Keratinocyte (primary cell): ENCODE results near the gene USP20. TPM values are rescaled to one million over a fixed set of nuclear protein-coding genes. Genes with fewer than 3 reads are reported as not detected.

ENCODE experiments used
- DNase-seq: peaks from one replicate; pipeline ENCODE4 v3.0.0-alpha.2; 2011; ENCODE audit warnings: low read depth, missing footprints, low spot score
- FAIRE-seq: peaks from 2 replicates; lab custom pipeline; 2011; peaks lifted over from hg19 to GRCh38; lab: Jason Lieb, UNC
- H2AFZ ChIP-seq: 2 replicates; pipeline ENCODE4 v1.6.0; 2012; ENCODE audit warnings: low read length, control low read depth, inconsistent platforms; ENCODE audit not compliant: control insufficient read depth
- H3K27ac ChIP-seq: 2 replicates; pipeline ENCODE4 v1.5.1; 2011; ENCODE audit warnings: low read length; ENCODE audit not compliant: control insufficient read depth, insufficient read depth
- H3K27me3 ChIP-seq: 3 replicates; pipeline ENCODE4 v1.6.0; 2011; ENCODE audit warnings: low read length; ENCODE audit not compliant: control insufficient read depth, insufficient read depth; ENCODE audit errors: extremely low read depth
- H3K36me3 ChIP-seq, 2 experiments: 2 replicates in 1 of 2; 3 replicates in 1 of 2; pipeline ENCODE4 v1.5.1; 2011; ENCODE audit warnings: low read length in 2 of 2, mild to moderate bottlenecking in 1 of 2; ENCODE audit not compliant: control insufficient read depth in 2 of 2, insufficient read depth in 2 of 2; ENCODE audit errors: extremely low read depth in 1 of 2
- H3K4me1 ChIP-seq: 3 replicates; pipeline ENCODE4 v1.5.1; 2011; ENCODE audit warnings: low read length; ENCODE audit not compliant: control insufficient read depth, insufficient read depth; ENCODE audit errors: extremely low read depth
- H3K4me2 ChIP-seq: 3 replicates; pipeline ENCODE4 v1.6.0; 2011; ENCODE audit warnings: low read depth, low read length; ENCODE audit not compliant: control insufficient read depth, insufficient read depth; ENCODE audit errors: extremely low read depth
- H3K4me3 ChIP-seq, 3 experiments: fragments of 200-600 bp in 1 of 3; sonication (generic) in 1 of 3; 2 replicates in 2 of 3; 3 replicates in 1 of 3; pipeline ENCODE4 v1.5.1; 2011 to 2016; ENCODE audit warnings: low read length in 3 of 3, mild to moderate bottlenecking in 3 of 3, control low read depth in 2 of 3, inconsistent platforms in 1 of 3, low read depth in 1 of 3, mixed read lengths in 1 of 3, mixed run types in 1 of 3, moderate library complexity in 1 of 3; ENCODE audit not compliant: control insufficient read depth in 2 of 3, insufficient read depth in 2 of 3; ENCODE audit errors: extremely low read depth in 1 of 3
- H3K79me2 ChIP-seq: 2 replicates; pipeline ENCODE4 v1.6.0; 2012; ENCODE audit warnings: low read length; ENCODE audit not compliant: control insufficient read depth, insufficient read depth
- H3K9ac ChIP-seq: 3 replicates; pipeline ENCODE4 v1.6.0; 2011; ENCODE audit warnings: low read length; ENCODE audit not compliant: control insufficient read depth, insufficient read depth; ENCODE audit errors: extremely low read depth
- H3K9me1 ChIP-seq: 3 replicates; pipeline ENCODE4 v1.6.0; 2011; ENCODE audit warnings: low read length; ENCODE audit not compliant: control insufficient read depth, insufficient read depth; ENCODE audit errors: extremely low read depth
- H3K9me3 ChIP-seq: 2 replicates; pipeline ENCODE4 v1.5.1; 2012; ENCODE audit warnings: low read depth, low read length; ENCODE audit not compliant: control insufficient read depth
- H4K20me1 ChIP-seq: 3 replicates; pipeline ENCODE4 v1.6.0; 2011; ENCODE audit warnings: low read length; ENCODE audit not compliant: control insufficient read depth, insufficient read depth; ENCODE audit errors: extremely low read depth
- CTCF ChIP-seq, 3 experiments: IDR thresholded peaks in 1 of 3; conservative IDR thresholded peaks in 1 of 3; optimal IDR thresholded peaks in 1 of 3; 2 replicates in 2 of 3; 3 replicates in 1 of 3; pipeline versions ENCODE3 to v1.5.1; 2011; ENCODE audit warnings: low read length in 3 of 3, mild to moderate bottlenecking in 3 of 3, moderate library complexity in 2 of 3, control low read depth in 1 of 3, inconsistent platforms in 1 of 3; ENCODE audit not compliant: insufficient read depth in 2 of 3; ENCODE audit errors: extremely low read depth in 1 of 3
- EZH2 ChIP-seq: IDR thresholded peaks from one replicate; pipeline ENCODE4 v1.6.1; 2012; ENCODE audit warnings: inconsistent platforms, mild to moderate bottlenecking, low read length, moderate library complexity
- dilution Hi-C: fragments of 300-500 bp; cut with MboI; formaldehyde crosslinking; loops from one replicate; pipeline ENCODE4 v1.7.0; 2020; ENCODE audit warnings: low sequenced_read_pairs; ENCODE audit not compliant: extremely low pct_ligation_motif_present
- polyA plus RNA-seq, 5 experiments: library from polyadenylated mRNA; depleted of rRNA in 3 of 5; stranded (reverse) in 3 of 5; stranded (forward) in 1 of 5; unstranded in 1 of 5; fragments of >200 nt; gene quantifications; 1 replicate in 1 of 5; 2 replicates in 3 of 5; 3 replicates in 1 of 5; pipeline versions ENCODE4 v1.2.1 to v1.2.3, GENCODE V29; 2011 to 2012; ENCODE audit warnings: missing spikeins in 2 of 5, low read depth in 1 of 5, low replicate concordance in 1 of 5

USP20 gene
- polyA plus RNA-seq, 1 donor (not counting 4 experiments of a cell fraction or from before 2014, with no cell fraction given) = 6.4 TPM

DNA sequence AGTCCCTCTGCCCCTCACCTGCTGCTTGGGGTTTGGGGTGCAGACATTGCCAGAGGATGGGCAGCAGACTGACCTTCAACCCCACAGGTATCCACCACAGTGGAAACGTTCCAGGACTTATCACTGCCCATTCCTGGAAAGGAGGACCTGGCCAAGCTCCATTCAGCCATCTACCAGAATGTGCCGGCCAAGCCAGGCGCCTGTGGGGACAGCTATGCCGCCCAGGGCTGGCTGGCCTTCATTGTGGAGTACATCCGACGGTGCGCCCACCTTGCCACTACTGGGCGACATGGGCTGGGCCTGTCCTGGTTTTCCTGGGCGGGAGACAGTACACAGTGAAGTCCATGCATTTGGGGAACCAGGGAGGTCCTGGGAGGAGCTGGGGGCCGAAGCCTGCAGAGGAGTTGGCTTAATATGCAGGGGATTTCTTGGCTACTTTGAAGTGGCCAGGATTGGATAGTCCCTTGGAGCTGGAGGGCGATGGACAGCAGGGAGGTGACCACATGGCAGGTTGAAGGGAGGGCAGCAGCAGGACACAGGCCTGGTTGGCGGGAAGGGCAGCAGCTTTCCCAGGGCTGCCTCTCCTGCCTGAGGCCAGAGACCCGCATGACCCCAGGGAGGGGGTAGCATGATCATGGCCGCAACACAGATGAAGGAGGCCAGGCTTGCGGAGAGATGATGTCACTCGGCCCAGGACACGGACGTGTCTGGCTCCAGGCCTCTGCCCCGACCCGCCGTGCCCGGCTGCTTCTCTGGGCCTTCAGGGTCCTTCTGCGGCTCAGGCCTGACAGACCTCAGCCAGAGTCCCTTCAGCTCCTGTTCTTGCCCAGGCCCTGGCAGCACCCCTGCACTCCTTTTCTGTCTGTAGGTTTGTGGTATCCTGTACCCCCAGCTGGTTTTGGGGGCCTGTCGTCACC is 34.6 kb downstream of the USP20 start:
- no peak overlapping the region for H3K27ac ChIP-seq
- H4K20me1 ChIP-seq = no peaks in the 10 kb centered on the region
- no peaks in the 10 kb centered on the region for H3K79me2 ChIP-seq
- no peak overlapping the region for H2AFZ ChIP-seq
- DNase-seq (no peak), FAIRE-seq (no peak)
- dilution Hi-C loops = no loop called here
- no peak overlapping the region for H3K4me2 ChIP-seq
- H3K9me1 ChIP-seq = no peaks in the 10 kb centered on the region
- no peak for TF ChIP-seq EZH2
- no peak for TF ChIP-seq CTCF (optimal IDR thresholded peaks at IDR 0.05 in 1 of 3, IDR thresholded peaks at IDR 0.05 in 1 of 3, conservative IDR thresholded peaks at IDR 0.05 in 1 of 3; ENCODE audit: extremely low read depth in 1 of 3, insufficient read depth in 2 of 3, low read length in 3 of 3)
- no peaks in the 10 kb centered on the region for H3K4me1 ChIP-seq
- no peak overlapping the region for H3K9ac ChIP-seq
- no peaks in the 10 kb centered on the region for H3K27me3 ChIP-seq
- H3K9me3 ChIP-seq = no peaks in the 10 kb centered on the region
- peaks cover 0 to 20% of the 10 kb centered on the region in 2 experiments for H3K36me3 ChIP-seq
- no peak overlapping the region for H3K4me3 ChIP-seq

DNA sequence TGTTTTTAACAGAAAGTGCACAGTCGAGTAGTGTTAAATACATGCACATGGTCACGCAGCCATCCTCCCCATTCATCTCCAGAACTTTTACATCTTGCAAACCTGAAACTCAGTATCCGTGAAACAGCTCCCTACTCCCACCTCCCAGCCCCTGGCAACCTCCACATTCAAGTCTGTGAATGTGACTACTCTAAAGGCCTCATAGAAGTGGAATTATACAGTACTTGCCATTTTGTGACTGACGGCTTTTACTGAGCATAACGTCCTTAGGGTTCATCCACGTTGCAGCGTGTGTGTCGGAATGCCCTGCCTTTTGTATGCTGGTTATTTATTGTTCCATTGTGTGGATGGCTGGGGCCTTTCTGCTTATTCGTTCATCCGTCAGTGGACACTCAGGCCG is 35.8 kb downstream of the USP20 start:
- Histone ChIP-seq H3K27me3 (no peaks in the 10 kb centered on the region), H3K4me3 (no peak overlapping the region), H2AFZ (no peak overlapping the region), H3K36me3 (peaks cover 0 to 24% of the 10 kb centered on the region in 2 experiments), H3K4me2 (no peak overlapping the region), H4K20me1 (no peaks in the 10 kb centered on the region), H3K9me1 (no peaks in the 10 kb centered on the region), H3K79me2 (no peaks in the 10 kb centered on the region), H3K9me3 (no peaks in the 10 kb centered on the region), H3K27ac (no peak overlapping the region), H3K4me1 (no peaks in the 10 kb centered on the region), H3K9ac (no peak overlapping the region)
- dilution Hi-C loops = no loop called here
- DNase-seq (no peak), FAIRE-seq (no peak)
- TF ChIP-seq EZH2 (no peak), CTCF (optimal IDR thresholded peaks at IDR 0.05 in 1 of 3, IDR thresholded peaks at IDR 0.05 in 1 of 3, conservative IDR thresholded peaks at IDR 0.05 in 1 of 3; ENCODE audit: extremely low read depth in 1 of 3, insufficient read depth in 2 of 3, low read length in 3 of 3) (no peak)
